Adrenal gland (tissue), 12 donors: ENCODE measurements around the gene ADAM30. TPM values are rescaled to one million over a fixed set of nuclear protein-coding genes. Genes with fewer than 3 reads are reported as not detected.

Experiments used
- DNase-seq, 7 donors: peaks; one replicate each; pipeline ENCODE4 v3.0.0-alpha.2; 2019 to 2020
- H3K27ac ChIP-seq, 5 donors: fragments of 200-600 bp; sonication (generic) in 4 of 5; 1 replicate in 3 of 5; 2 replicates in 2 of 5; pipeline versions ENCODE4 v1.5.1 to v1.8.0; 2016 to 2020; ENCODE audit warnings: mild to moderate bottlenecking in 1 of 5
- H3K27me3 ChIP-seq: fragments of 200-600 bp; 2 replicates; pipeline ENCODE4 v1.8.0; 2021
- H3K36me3 ChIP-seq, 2 donors: fragments of 200-600 bp; replicated peaks in 1 of 2; 1 replicate in 1 of 2; 2 replicates in 1 of 2; pipeline versions ENCODE4 v1.5.1 to v1.8.0; 2018 to 2022
- H3K4me1 ChIP-seq, 2 donors: fragments of 200-600 bp; replicated peaks in 1 of 2; 1 replicate in 1 of 2; 2 replicates in 1 of 2; pipeline versions ENCODE4 v1.5.1 to v1.8.0; 2018 to 2021
- H3K4me3 ChIP-seq, 4 donors: fragments of 200-600 bp; sonication (generic) in 3 of 4; one replicate each; pipeline ENCODE4 v1.5.1; 2016 to 2018
- H3K9me3 ChIP-seq, 3 donors: fragments of 200-600 bp; sonication (generic) in 1 of 3; replicated peaks in 1 of 3; 1 replicate in 2 of 3; 2 replicates in 1 of 3; pipeline versions ENCODE4 v1.5.1 to v1.8.0; 2016 to 2021
- CTCF ChIP-seq, 6 experiments: fragments of 450-650 bp in 4 of 6; fragments of 200-600 bp in 2 of 6; sonication (generic) in 1 of 6; IDR thresholded peaks; 1 replicate in 5 of 6; 2 replicates in 1 of 6; pipeline versions ENCODE4 v1.5.1 to v1.8.0; 2016 to 2021; ENCODE audit warnings: antibody characterized with exemption in 6 of 6, mild to moderate bottlenecking in 2 of 6, moderate library complexity in 1 of 6
- POLR2A ChIP-seq, 2 donors: fragments of 450-650 bp; IDR thresholded peaks; one replicate each; pipeline ENCODE4 v1.6.1; 2017; ENCODE audit warnings: antibody characterized with exemption in 2 of 2, mild to moderate bottlenecking in 2 of 2, moderate library complexity in 1 of 2
- WGBS, 4 donors: extraction: QIAGEN DNeasy Blood & Tissue Kit in 2 of 4; methylation state at CpG; one replicate each; pipeline versions ENCODE4 v1.1.5 to v1.1.7; 2013 to 2017; 5-methylcytosine and 5-hydroxymethylcytosine counted together
- intact Hi-C, 2 donors: fragments of 100-400 bp; cut with DNase I; formaldehyde crosslinking; loops; one replicate each; pipeline versions ENCODE4 v1.14.1 to v1.15.0; 2022 to 2023
- polyA plus RNA-seq, 3 donors: library from polyadenylated mRNA; stranded (reverse); fragments of 200-250 nt in 2 of 3; fragments of 350-450 nt in 1 of 3; fragmentation: Illumina TruSeq in 1 of 3; extraction: RNeasy Lipid Tissue Mini Kit (QIAGEN cat#74804) in 1 of 3; gene quantifications; one replicate each; pipeline ENCODE4 v1.2.3, GENCODE V29; 2013 to 2014
- total RNA-seq, 9 donors: library from RNA; depleted of rRNA in 4 of 9; stranded (reverse); fragments of >200 nt in 4 of 9; fragments of 120-200 nt in 1 of 9; fragmentation: NEBNext Ultra II Directional in 1 of 9; extraction: Animal tissue kit (Norgen Biotek cat#: 25700) in 1 of 9; gene quantifications; one replicate each; pipeline versions ENCODE4 v1.1.0 to v1.2.4, GENCODE V29; 2013 to 2023
- donor health status: healthy with polysubstance abuse.
- donor health status: Bipolar disorder and iron deficiency.
- donor health status: DM: yes; HTN: yes; CAD: no.
- donor health status: DM: no; HTN: no; CAD: no.
- donor health status: DM: no; HTN: no; CAD: no.
- donor health status: DM: yes; HTN: yes; CAD: no.

The ADAM30 gene
- total and polyA plus RNA-seq, 12 donors = not detected

GRCh38 chr1:119869995-119870394 is 26.3 kb downstream of the ADAM30 start:
- no peak overlapping the region for H3K4me3 ChIP-seq
- H3K27me3 ChIP-seq = no peaks in the 10 kb centered on the region
- TF ChIP-seq POLR2A (IDR thresholded peaks at IDR 0.05) (no peak), CTCF (IDR thresholded peaks at IDR 0.05) (no peak)
- no peak overlapping the region for H3K27ac ChIP-seq
- DNase-seq = no peak
- no peaks in the 10 kb centered on the region for H3K36me3 ChIP-seq
- intact Hi-C loops = no loop called here
- H3K4me1 ChIP-seq = no peaks in the 10 kb centered on the region
- 33 to 81% (median 63%) methylated on average over 1 of the region's 1 CpG for WGBS, 4 donors
- H3K9me3 ChIP-seq = no peaks in the 10 kb centered on the region

GRCh38 chr1:119868176-119868575 is 28.1 kb downstream of the ADAM30 start:
- H3K4me1 ChIP-seq = no peaks in the 10 kb centered on the region
- intact Hi-C loops = no loop called here
- H3K27ac ChIP-seq = no peak overlapping the region
- H3K4me3 ChIP-seq = no peak overlapping the region
- DNase-seq = no peak
- no peaks in the 10 kb centered on the region for H3K36me3 ChIP-seq
- no peaks in the 10 kb centered on the region for H3K27me3 ChIP-seq
- 87 to 88% (median 88%) methylated on average over 2 of the region's 2 CpGs for WGBS, 4 donors
- TF ChIP-seq POLR2A (IDR thresholded peaks at IDR 0.05) = no peak
- no peak for TF ChIP-seq CTCF (IDR thresholded peaks at IDR 0.05)
- H3K9me3 ChIP-seq = no peaks in the 10 kb centered on the region

- Histone ChIP-seq H3K36me3 (no peaks in the 10 kb centered on the region), H3K27me3 (no peaks in the 10 kb centered on the region), H3K4me3 (no peak overlapping the region), H3K4me1 (no peaks in the 10 kb centered on the region), H3K27ac (no peak overlapping the region), H3K9me3 (no peaks in the 10 kb centered on the region)
- TF ChIP-seq POLR2A (IDR thresholded peaks at IDR 0.05) (no peak), CTCF (IDR thresholded peaks at IDR 0.05) (no peak)
- no peak for DNase-seq
- intact Hi-C loops = no loop called here
- WGBS, 4 donors = 59 to 72% (median 65%) methylated on average over 3 of the region's 3 CpGs
These were observed 29.9 kb downstream of the ADAM30 start for GRCh38 chr1:119866451-119866850.

GRCh38 chr1:119865627-119866026 is 30.7 kb downstream of the ADAM30 start:
- Histone ChIP-seq H3K4me1 (no peaks in the 10 kb centered on the region), H3K4me3 (no peak overlapping the region), H3K36me3 (no peaks in the 10 kb centered on the region), H3K27ac (no peak overlapping the region), H3K9me3 (no peaks in the 10 kb centered on the region), H3K27me3 (no peaks in the 10 kb centered on the region)
- TF ChIP-seq CTCF (IDR thresholded peaks at IDR 0.05) (no peak), POLR2A (IDR thresholded peaks at IDR 0.05) (no peak)
- DNase-seq = no peak
- intact Hi-C loops = no loop called here
- WGBS, 4 donors = 56 to 67% (median 61%) methylated on average over 4 of the region's 4 CpGs
